Right ventricle myocardium superior (tissue), 1 donor: ENCODE data around the gene PLPP7. TPM values are rescaled to one million over a fixed set of nuclear protein-coding genes. Genes with fewer than 3 reads are reported as not detected.
A peak's percentile ranks its signal among the peaks of the same experiment; 100 is the strongest.

Experiments used
- ATAC-seq: fragments of 200-7000 bp; cut with Tn5 transposase; one replicate; pipeline ENCODE4 v1.9.1; 2020; ENCODE audit warnings: mild to moderate bottlenecking; ENCODE audit not compliant: poor library complexity
- DNase-seq: peaks from one replicate; pipeline ENCODE4 v3.0.0-alpha.2; 2020
- intact Hi-C: fragments of 100-400 bp; cut with DNase I; formaldehyde crosslinking; loops from one replicate; pipeline ENCODE4 v1.11.2; 2022
- total RNA-seq: library from RNA; stranded (reverse); fragmentation: NEBNext Ultra II Directional; extraction: Animal tissue kit (Norgen Biotek cat#: 25700); gene quantifications from one replicate; pipeline ENCODE4 v1.2.1, GENCODE V29; 2021
- donor health status: DM: no; HTN: yes; CAD: no; lungs with severe emphysema.

Gene PLPP7
- total RNA-seq, 1 donor from 2014 or later = 115 TPM

- ATAC-seq (peak; percentile 58), DNase-seq (peak; percentile 90)
- intact Hi-C loops = loop anchor here (5.0 kb wide), 2 partner anchors 41 to 101 kb away; no protein-coding TSS in a partner anchor
Measured at GRCh38 chr9:131277910-131278701, 11.4 kb upstream of the PLPP7 start.

DNA sequence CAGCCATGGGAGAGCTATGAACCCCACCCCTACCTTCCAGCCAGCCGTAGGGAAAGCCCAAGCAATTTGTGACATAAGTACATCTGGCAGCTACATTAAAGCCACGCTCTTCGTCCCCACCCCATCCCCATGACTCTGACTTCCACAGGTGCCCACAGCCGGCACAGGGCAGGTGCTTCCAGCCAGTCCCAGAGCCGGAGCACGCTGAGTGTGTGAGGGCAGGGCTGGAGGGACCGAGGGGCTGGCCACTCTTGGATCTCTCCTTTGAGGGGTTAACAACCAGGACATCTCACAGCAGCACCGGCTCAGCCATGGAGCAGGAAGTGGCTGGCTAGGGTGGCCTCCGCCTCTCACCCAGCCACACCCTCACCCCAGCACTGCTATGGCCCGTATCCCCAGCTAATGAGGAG is 10.8 kb upstream of the PLPP7 start:
- DNase-seq = peak; percentile 44
- intact Hi-C loops = loop anchor here (5.0 kb wide), 2 partner anchors 41 to 101 kb away; no protein-coding TSS in a partner anchor
- ATAC-seq = no peak

- DNase-seq (peak; percentile 69), ATAC-seq (peak; percentile 9)
- intact Hi-C loops = loop anchor here (5.0 kb wide), 2 partner anchors 42 to 102 kb away; no protein-coding TSS in a partner anchor
Measured at GRCh38 chr9:131279196-131279862, 10.2 kb upstream of the PLPP7 start.

GRCh38 chr9:131279863-131280570 is 9.5 kb upstream of the PLPP7 start:
- intact Hi-C loops = loop anchor here (5.0 kb wide), 2 partner anchors 43 to 103 kb away; no protein-coding TSS in a partner anchor
- ATAC-seq = no peak
- DNase-seq = peak; percentile 48

- DNase-seq (no peak), ATAC-seq (no peak)
- intact Hi-C loops = no loop called here
Measured at GRCh38 chr9:131280660-131281059, 8.9 kb upstream of the PLPP7 start.

DNA sequence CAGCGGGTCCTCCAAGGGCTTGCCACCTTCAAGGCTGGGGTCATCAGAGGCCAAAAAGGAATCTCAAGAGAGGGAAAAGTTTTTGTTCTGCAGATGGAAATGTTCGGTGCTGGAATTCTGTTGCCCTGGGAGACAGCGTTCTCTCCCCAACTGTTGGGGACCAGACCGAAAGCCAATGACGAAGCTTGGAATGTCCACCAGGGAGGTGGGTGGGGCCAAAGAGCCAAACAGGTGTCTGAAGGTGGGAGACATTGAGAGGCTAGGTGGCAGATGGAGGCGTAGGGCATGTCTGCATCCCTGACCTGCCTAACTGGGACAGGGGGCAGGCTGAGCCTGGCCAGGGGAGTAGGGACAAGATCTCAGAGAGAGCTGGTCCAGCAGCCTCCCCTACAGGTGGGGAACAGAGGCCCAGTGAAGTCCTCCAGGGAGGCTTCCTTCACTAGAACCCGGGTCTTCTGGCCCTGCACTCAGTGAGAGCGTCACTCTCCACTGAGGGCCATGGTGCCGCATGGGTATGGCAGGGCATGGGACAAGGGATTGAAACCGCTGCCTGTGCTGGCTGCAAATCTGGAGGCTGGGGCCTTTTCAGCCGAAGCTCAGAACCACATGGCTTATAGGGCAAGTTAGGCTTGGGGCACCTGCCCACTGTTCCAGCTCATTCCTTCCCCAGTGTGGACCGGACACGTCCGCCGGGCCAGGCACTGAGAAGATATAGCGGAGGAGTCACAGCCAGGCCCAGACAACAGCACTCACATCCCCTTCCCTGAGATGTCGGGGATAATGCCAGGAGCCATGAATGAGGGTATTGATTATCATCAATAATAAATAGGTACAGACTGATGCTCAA is 8.2 kb upstream of the PLPP7 start:
- intact Hi-C loops = no loop called here
- ATAC-seq = no peak
- peak; percentile 36 for DNase-seq

GRCh38 chr9:131282175-131282574 is 7.3 kb upstream of the PLPP7 start:
- no peak for DNase-seq
- ATAC-seq = no peak
- intact Hi-C loops = no loop called here

- peak; percentile 60 for ATAC-seq
Measured at GRCh38 chr9:131282688-131283422, 6.7 kb upstream of the PLPP7 start.

GRCh38 chr9:131284856-131285255 is 4.7 kb upstream of the PLPP7 start:
- intact Hi-C loops = loop anchor here (5.0 kb wide), 1 partner anchor 47 kb away; no protein-coding TSS in a partner anchor
- ATAC-seq (no peak), DNase-seq (no peak)

More at GRCh38 chr9:131282688-131283422, 6.7 kb upstream of the PLPP7 start:
- intact Hi-C loops = no loop called here
- DNase-seq = peak; percentile 65

- no peak for ATAC-seq
- DNase-seq = peak; percentile 40
- intact Hi-C loops = loop anchor here (5.0 kb wide), 1 partner anchor 45 kb away; no protein-coding TSS in a partner anchor
Measured at GRCh38 chr9:131287359-131287758, 2.2 kb upstream of the PLPP7 start.

DNA sequence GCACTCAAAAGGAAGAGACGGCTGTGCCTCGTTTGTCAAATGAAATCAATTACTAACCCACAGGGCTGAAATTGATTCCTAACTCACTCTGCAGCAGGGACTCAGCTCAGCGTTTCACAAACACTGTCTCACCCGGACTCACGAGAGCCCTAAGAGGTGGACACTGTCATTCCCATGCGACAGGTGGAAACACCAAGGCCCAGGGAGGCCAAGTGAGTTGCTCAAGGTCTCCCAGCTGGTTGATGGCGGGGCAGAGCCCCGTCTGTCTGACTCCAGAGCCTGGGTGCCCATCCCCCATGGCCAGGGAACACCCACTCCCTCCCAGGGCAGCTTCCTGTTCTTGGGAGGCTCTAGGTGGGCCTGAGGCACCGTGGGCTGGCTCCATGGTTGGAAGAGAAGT is 1.3 kb upstream of the PLPP7 start:
- DNase-seq = peak; percentile 38
- no peak for ATAC-seq
- intact Hi-C loops = loop anchor here (5.0 kb wide), 1 partner anchor 44 kb away; no protein-coding TSS in a partner anchor

DNA sequence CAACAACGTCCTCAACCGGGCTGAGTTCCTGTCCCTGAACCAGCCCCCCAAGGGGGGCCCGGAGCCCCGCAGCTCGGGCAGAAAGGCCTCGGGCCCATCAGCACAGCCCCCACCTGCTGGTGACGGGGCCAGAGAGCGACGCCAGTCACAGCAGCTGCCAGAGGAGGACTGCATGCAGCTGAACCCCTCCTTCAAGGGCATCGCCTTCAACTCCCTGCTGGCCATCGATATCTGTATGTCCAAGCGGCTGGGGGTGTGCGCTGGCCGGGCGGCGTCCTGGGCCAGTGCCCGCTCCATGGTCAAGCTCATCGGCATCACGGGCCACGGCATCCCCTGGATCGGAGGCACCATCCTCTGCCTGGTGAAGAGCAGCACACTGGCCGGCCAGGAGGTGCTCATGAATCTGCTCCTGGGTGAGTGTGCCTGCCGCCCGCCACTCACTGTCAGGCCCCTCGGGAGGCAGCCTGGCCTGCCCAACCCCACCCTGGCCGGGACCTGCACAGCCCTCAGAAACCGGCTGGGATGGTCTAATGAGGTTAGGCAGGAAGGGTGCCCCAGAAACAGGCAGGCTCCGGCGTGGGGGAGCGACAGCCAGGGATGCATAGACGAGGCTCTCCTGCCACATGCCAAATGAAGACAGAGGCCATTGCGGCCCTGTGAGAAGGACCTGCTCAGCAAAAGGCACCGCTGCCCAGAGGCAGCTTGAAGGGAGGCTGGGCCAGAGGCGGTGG is 678 bp downstream of the PLPP7 start:
- no peak for DNase-seq
- intact Hi-C loops = no loop called here
- peak; percentile 31 for ATAC-seq

- DNase-seq = peak; percentile 38
- ATAC-seq = peak; percentile 0
- intact Hi-C loops = no loop called here
Measured at GRCh38 chr9:131290767-131291370, 1.3 kb downstream of the PLPP7 start.

DNA sequence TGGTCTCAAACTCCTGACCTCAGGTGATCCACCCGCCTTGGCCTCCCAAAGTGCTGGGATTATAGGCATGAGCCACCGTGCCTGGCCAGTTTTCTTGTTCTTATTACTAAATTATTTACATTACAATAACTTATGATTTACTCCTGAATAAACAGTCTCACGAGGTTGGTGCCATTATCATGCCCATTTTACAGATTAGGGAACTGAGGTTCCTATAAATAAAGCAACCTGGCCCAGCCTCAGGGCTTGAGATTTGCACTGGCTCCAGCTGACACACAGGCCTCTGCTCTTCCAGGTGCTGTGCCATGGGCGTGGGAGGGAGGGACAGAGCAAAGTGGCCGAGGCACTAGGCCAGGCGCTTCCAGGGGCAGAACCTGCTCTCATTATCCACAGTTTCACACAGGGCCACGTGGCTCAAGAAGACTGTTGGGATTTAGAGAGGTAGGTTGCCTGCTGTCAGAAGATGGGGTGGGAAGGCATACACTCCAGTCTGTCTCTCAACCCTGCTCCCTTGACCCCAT is 2.3 kb downstream of the PLPP7 start:
- DNase-seq (no peak), ATAC-seq (no peak)
- intact Hi-C loops = no loop called here

GRCh38 chr9:131292937-131293336 is 3.4 kb downstream of the PLPP7 start:
- intact Hi-C loops = no loop called here
- ATAC-seq (no peak), DNase-seq (no peak)

GRCh38 chr9:131296460-131296859 is 6.9 kb downstream of the PLPP7 start:
- DNase-seq (no peak), ATAC-seq (no peak)
- intact Hi-C loops = no loop called here
